Fibroblast of lung (primary cell): ENCODE data around the gene PAIP2. TPM values are rescaled to one million over a fixed set of nuclear protein-coding genes. Genes with fewer than 3 reads are reported as not detected.

Source experiments
- DNase-seq, 2 donors: peaks; one replicate each; pipeline versions ENCODE4 v3.0.0 to v3.0.0-alpha.2; 2010; ENCODE audit warnings: low read depth in 2 of 2
- H2AFZ ChIP-seq: 2 replicates; pipeline ENCODE4 v1.5.1; 2012; ENCODE audit warnings: low read length, control low read depth, inconsistent platforms
- H3K27ac ChIP-seq: 2 replicates; pipeline ENCODE4 v1.5.1; 2011; ENCODE audit warnings: low read length, control low read depth; ENCODE audit not compliant: insufficient read depth
- H3K27me3 ChIP-seq: 2 replicates; pipeline ENCODE4 v1.5.1; 2011; ENCODE audit warnings: mild to moderate bottlenecking, low read length; ENCODE audit not compliant: control insufficient read depth, insufficient read depth
- H3K36me3 ChIP-seq: 2 replicates; pipeline ENCODE4 v1.5.1; 2011; ENCODE audit warnings: low read length; ENCODE audit not compliant: control insufficient read depth, insufficient read depth
- H3K4me1 ChIP-seq: 2 replicates; pipeline ENCODE4 v1.5.1; 2011; ENCODE audit warnings: low read length; ENCODE audit not compliant: control insufficient read depth, insufficient read depth; ENCODE audit errors: extremely low read depth
- H3K4me2 ChIP-seq: 2 replicates; pipeline ENCODE4 v1.5.1; 2011; ENCODE audit warnings: low read length, control low read depth; ENCODE audit not compliant: insufficient read depth; ENCODE audit errors: extremely low read depth
- H3K4me3 ChIP-seq, 4 experiments: fragments of 200-600 bp in 1 of 4; sonication (generic) in 1 of 4; replicated peaks in 1 of 4; 2 replicates each; pipeline ENCODE4 v1.5.1; 2011 to 2016; ENCODE audit warnings: low read length in 4 of 4, low read depth in 3 of 4, mild to moderate bottlenecking in 3 of 4, control low read depth in 2 of 4, inconsistent platforms in 1 of 4, mixed read lengths in 1 of 4; ENCODE audit not compliant: insufficient read depth in 1 of 4; ENCODE audit errors: control extremely low read depth in 1 of 4
- H3K79me2 ChIP-seq: 2 replicates; pipeline ENCODE4 v1.5.1; 2012; ENCODE audit warnings: mild to moderate bottlenecking, low read length, inconsistent platforms; ENCODE audit not compliant: control insufficient read depth, insufficient read depth
- H3K9ac ChIP-seq: 2 replicates; pipeline ENCODE4 v1.5.1; 2011; ENCODE audit warnings: mild to moderate bottlenecking, low read length, control low read depth; ENCODE audit not compliant: insufficient read depth
- H3K9me3 ChIP-seq: 2 replicates; pipeline ENCODE4 v1.5.1; 2012; ENCODE audit warnings: low read depth, low read length; ENCODE audit not compliant: control insufficient read depth, insufficient read depth
- H4K20me1 ChIP-seq: 2 replicates; pipeline ENCODE4 v1.5.1; 2011; ENCODE audit warnings: low read length; ENCODE audit not compliant: control insufficient read depth, insufficient read depth; ENCODE audit errors: extremely low read depth
- EZH2 ChIP-seq: IDR thresholded peaks from 2 replicates; pipeline ENCODE4 v1.5.1; 2012; ENCODE audit warnings: low read length, control low read depth, mild to moderate bottlenecking; ENCODE audit errors: missing control alignments
- polyA plus RNA-seq, 2 donors: library from polyadenylated mRNA; depleted of rRNA in 1 of 2; stranded (reverse) in 1 of 2; unstranded in 1 of 2; fragments of >200 nt; gene quantifications; 2 replicates each; pipeline ENCODE4 v1.2.1, GENCODE V29; 2011 to 2012; ENCODE audit warnings: missing spikeins in 1 of 2
- total RNA-seq: library from RNA; depleted of rRNA; stranded (reverse); fragments of >200 nt; gene quantifications from 2 replicates; pipeline ENCODE4 v1.2.1, GENCODE V29; 2014
- TF ChIP-seq, protein P1 (sequence below), 2 donors: IDR thresholded peaks in 1 of 2; conservative IDR thresholded peaks in 1 of 2; 1 replicate in 1 of 2; 2 replicates in 1 of 2; pipeline ENCODE4 v1.5.1; 2011 to 2012; ENCODE audit warnings: low read length in 2 of 2, control low read depth in 1 of 2, inconsistent platforms in 1 of 2, low read depth in 1 of 2, mild to moderate bottlenecking in 1 of 2

Gene PAIP2
- total and polyA plus RNA-seq, 2 donors (not counting 1 experiment from before 2014, with no cell fraction given): 59.0 to 105 TPM

DNA sequence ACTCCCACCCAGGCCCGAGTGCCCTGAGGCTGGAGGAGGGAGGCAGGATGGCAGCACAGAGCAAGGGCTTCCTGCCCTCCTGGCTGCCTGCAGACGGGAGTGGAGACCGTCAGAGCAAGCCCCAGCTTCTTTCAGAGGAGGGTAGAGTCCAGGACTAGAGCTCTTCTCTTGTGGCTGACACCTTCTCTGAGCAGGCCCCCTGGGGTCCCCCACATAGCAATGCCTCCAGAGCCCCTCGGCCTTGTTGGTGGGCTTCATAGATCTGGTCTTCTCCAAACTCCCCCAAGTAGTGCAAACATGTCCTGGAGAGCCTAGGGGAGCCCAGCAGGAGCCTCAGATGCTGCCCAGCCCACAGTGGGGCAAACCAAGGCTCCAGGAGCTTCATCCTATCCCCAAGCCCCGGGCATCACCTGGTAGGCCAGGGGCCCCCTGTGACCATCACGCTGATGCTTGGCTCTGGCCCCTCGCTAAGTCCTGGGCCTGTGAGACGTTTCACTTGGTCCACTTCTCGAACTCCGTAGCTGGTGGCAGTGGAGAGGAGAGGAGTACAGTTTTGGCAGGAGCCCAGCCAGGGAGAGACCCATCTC, 46.0 kb downstream of the PAIP2 start:
- H3K4me1 ChIP-seq: no peaks in the 10 kb centered on the region
- no peak overlapping the region for H2AFZ ChIP-seq
- no peak overlapping the region for H3K27ac ChIP-seq
- no peaks in the 10 kb centered on the region for H3K9me3 ChIP-seq
- no peak overlapping the region for H3K4me3 ChIP-seq
- H3K36me3 ChIP-seq: no peaks in the 10 kb centered on the region
- H3K27me3 ChIP-seq: no peaks in the 10 kb centered on the region
- no peak overlapping the region for H3K4me2 ChIP-seq
- TF ChIP-seq EZH2: no peak
- TF ChIP-seq, protein P1, sequence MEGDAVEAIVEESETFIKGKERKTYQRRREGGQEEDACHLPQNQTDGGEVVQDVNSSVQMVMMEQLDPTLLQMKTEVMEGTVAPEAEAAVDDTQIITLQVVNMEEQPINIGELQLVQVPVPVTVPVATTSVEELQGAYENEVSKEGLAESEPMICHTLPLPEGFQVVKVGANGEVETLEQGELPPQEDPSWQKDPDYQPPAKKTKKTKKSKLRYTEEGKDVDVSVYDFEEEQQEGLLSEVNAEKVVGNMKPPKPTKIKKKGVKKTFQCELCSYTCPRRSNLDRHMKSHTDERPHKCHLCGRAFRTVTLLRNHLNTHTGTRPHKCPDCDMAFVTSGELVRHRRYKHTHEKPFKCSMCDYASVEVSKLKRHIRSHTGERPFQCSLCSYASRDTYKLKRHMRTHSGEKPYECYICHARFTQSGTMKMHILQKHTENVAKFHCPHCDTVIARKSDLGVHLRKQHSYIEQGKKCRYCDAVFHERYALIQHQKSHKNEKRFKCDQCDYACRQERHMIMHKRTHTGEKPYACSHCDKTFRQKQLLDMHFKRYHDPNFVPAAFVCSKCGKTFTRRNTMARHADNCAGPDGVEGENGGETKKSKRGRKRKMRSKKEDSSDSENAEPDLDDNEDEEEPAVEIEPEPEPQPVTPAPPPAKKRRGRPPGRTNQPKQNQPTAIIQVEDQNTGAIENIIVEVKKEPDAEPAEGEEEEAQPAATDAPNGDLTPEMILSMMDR (conservative IDR thresholded peaks at IDR 0.05 in 1 of 2, IDR thresholded peaks at IDR 0.05 in 1 of 2; ENCODE audit: low read depth in 1 of 2, low read length in 2 of 2): no peak
- H3K79me2 ChIP-seq: no peaks in the 10 kb centered on the region
- H3K9ac ChIP-seq: no peak overlapping the region
- no peaks in the 10 kb centered on the region for H4K20me1 ChIP-seq
- DNase-seq: no peak

DNA sequence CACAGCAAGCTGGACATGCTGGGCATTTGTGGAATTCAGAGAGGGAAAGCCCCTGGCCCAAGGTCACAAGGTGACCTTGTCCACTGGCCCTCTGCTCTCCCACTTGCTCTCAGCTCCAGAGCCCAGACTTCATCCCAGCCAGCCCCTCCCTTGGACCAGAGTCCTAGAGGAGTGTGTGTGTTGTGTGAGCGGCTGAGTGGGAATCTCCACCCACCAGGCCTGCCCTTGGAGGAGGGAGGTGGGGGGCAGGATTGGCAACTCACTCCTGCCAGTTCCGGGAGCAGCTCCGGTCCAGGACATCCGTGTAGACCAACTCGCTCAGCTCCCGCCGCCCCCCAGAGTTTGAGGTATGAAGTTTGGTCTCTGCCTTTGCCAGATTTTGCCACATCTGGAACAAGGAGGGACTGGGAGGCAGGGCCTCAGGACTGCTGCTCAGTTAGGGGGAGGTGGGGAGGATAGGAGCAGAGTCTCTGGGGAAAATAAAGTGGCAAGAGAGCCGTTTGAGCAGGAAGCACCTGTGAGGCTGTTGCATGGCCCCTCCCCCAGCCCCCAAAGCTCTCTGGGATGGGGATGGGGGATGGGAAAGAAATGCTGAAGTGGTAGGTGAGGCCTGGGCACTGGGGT, 46.7 kb downstream of the PAIP2 start:
- H3K27ac ChIP-seq: no peak overlapping the region
- no peak overlapping the region for H3K4me2 ChIP-seq
- TF ChIP-seq, protein P1 (conservative IDR thresholded peaks at IDR 0.05 in 1 of 2, IDR thresholded peaks at IDR 0.05 in 1 of 2; ENCODE audit: low read depth in 1 of 2, low read length in 2 of 2): no peak
- no peaks in the 10 kb centered on the region for H4K20me1 ChIP-seq
- no peaks in the 10 kb centered on the region for H3K79me2 ChIP-seq
- DNase-seq: peak in 1 of 2 donors; percentile 28
- peaks cover 2% of the 10 kb centered on the region for H3K27me3 ChIP-seq
- H3K9ac ChIP-seq: no peak overlapping the region
- no peaks in the 10 kb centered on the region for H3K36me3 ChIP-seq
- H3K9me3 ChIP-seq: no peaks in the 10 kb centered on the region
- H3K4me1 ChIP-seq: no peaks in the 10 kb centered on the region
- no peak overlapping the region for H3K4me3 ChIP-seq
- H2AFZ ChIP-seq: peak overlapping the region; percentile 3

DNA sequence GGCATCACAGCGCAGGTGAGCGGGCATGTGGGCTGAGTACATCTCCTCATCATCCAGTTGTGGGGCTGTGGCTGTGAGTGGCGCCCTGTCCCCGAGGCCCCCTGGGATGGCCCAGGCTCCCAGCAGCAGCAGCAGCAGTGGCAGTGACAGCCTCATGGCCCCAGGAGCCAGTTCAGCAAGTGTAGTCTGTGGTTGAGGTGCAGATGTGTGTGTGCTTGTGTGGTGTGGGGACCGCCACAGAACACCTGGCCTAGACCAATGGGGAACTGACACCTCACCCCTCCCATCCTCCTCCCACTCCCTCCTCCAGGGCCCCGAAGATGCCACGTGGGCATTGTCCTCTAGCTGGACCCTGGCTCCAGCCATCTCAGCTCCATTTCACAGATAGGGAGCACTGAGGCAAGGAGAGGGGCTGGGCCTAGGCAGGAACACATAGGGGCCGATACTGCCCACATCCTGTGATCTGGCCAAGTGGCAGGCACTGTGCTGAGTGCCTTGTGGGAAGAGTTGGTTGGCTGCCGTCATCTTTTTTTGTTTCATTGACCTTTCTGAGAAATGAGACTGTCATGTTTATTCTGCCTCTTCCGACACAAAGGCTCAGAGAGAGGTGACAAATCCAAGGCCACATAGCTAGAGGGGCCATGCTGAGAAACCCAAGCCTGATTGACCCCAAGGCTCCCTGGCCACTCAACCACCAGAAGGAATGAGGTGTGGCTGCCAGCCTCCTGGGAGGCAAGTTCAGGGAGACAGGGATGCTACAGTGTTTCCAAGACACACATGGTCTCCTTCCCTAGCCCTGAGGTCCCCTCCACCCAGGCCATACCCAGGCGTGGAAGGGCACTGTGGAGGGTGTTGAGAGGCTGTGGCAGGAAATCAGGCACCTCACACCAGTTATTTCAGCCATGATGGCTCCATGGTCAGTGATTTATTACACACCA, 48.3 kb downstream of the PAIP2 start, which contains the start of gene MZB1:
MZB1 (minus strand) TSS at position 213 of the 938 bp plus-strand sequence; CDS start at position 156, 57 bp downstream.
- Histone ChIP-seq H3K27ac (no peak within 1 kb of the TSS), H3K9ac (no peak within 1 kb of the TSS), H3K4me1 (no peaks in the 10 kb centered on the region), H3K27me3 (peaks cover 8% of the 10 kb centered on the region), H3K4me3 (no peak within 1 kb of the TSS), H2AFZ (no peak within 1 kb of the TSS), H3K79me2 (no peaks in the 10 kb centered on the region), H3K9me3 (no peaks in the 10 kb centered on the region), H3K4me2 (no peak within 1 kb of the TSS), H4K20me1 (no peaks in the 10 kb centered on the region), H3K36me3 (no peaks in the 10 kb centered on the region)
- TF ChIP-seq, protein P1 (conservative IDR thresholded peaks at IDR 0.05 in 1 of 2, IDR thresholded peaks at IDR 0.05 in 1 of 2; ENCODE audit: low read depth in 1 of 2, low read length in 2 of 2): no peak
- TF ChIP-seq EZH2: no peak
- DNase-seq: no peak
